Measurements from ENCODE around the gene MS4A18.

DNA sequence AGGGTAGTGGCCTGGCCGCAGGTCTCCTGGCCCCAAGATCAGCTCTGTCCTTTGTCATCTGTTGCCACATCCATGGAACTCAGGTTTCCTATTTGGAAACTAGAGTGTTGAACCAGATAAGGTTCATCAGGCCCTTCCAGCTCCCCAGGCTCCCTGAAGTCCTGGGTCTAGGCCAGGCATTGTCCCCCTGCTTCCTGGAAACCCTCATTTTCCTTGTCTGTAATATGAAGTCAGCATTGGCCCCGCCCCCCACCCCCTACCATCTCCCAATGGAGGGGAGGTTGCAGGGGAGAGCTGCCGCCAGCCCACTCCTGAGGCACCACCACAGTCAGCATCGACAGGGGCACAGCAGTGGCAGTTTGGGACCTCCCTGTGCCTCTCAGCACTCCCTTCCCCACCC is 51.6 kb downstream of the MS4A18 start:
- TF ChIP-seq TAF1 (IDR thresholded peaks at IDR 0.05; ENCODE audit: borderline replicate concordance, low read depth, low read length) (no peak), POLR2A (IDR thresholded peaks at IDR 0.05; ENCODE audit: low read depth, low read length) (no peak), POLR2AphosphoS5 (IDR thresholded peaks at IDR 0.05; ENCODE audit: low read depth, low read length) (no peak)
